ENCODE data around the gene ABI3BP.

Gene ABI3BP

DNA sequence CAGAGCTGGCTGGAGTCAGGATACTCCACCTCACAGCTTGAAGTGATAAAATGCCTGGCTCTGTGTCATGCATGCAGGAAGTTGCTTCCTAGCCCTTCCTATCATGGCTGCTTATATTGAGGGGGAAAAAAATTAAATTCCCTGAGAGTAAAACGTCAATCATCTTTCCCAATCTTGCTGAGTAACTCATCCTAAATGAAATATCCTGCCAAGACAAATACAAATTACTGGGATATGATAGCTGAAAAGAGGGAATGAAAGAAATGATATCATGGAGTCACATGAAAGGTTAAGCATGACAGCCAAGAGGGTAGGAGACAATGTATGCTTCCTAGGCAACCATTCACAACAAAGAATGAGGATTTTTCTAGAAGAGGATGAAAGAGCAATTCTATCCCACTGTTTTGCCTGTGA is 110.6 kb downstream of the ABI3BP start:
- DNase-seq: no peak

GRCh38 chr3:100880845-100881244 is 112.4 kb downstream of the ABI3BP start:
- DNase-seq: no peak

DNA sequence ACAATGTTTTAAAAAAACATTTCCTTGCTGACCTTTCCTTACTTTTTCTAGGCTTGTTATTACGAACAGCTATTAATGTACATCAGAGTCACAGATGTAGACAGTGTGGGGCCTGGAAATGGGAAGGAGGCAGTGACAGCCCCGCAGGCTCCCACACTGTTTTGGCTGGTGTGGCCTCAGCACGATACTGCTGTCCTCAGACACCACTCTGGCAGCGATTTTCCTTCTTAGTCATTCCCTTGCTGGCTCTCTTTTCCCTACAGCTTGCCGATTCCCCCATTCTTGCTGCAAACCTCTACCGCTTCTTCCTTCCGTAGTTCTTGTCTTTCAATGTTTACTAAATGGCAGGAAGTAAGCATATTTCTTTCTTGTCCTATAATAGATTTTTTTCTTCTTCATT is 113.1 kb downstream of the ABI3BP start:
- no peak for DNase-seq

DNA sequence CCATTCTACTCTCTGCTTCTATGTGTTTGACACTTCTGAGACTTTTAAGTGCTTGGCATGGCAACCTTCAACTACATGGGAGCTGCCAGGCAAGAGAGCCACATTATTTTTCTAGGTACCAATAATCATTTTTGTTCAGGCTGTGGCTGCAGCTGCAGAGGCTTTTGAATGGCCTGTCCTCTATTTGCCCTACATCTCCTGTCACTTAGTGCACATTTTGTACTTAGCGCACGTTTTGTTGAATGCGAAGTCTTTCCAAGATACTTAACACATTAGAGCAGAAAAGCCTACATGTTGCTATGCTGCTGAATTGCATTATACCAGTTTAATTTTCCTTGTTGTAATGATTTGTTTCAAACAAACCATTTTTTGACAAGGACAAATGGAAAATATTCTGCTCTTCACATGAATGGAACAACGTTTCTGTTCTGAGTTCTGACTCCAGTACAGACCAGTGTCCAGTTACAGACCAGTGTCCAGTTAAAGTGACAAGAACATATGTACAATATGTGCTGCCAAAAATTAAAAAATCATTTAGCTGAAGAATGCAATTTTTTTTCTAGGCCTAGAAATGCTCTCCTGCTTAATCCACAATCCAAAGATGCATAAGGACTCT is 113.9 kb downstream of the ABI3BP start:
- no peak for DNase-seq

GRCh38 chr3:100877286-100877685 is 115.9 kb downstream of the ABI3BP start:
- DNase-seq: no peak

GRCh38 chr3:100875239-100875638 is 118.0 kb downstream of the ABI3BP start:
- no peak for DNase-seq

DNA sequence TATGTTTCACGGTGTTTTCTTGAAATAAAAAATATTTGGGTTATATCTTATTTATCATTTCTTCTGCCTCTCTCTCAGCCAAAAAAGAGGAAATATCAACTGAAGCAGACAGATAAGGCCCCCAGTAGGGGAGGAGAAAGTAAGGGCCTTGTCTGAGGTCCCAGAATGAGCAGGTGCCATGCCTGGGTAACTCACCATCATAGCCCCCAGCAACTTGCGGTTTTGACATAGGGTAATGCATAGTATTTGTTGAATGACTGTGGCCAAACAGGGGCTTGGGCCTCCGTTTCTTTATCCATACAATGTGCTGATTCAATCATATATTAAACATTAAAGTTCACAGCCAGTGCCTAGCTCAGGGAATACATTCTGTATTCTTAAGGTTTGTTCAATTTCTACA is 119.6 kb downstream of the ABI3BP start:
- DNase-seq: no peak

GRCh38 chr3:100871306-100871705 is 121.9 kb downstream of the ABI3BP start:
- DNase-seq: no peak

DNA sequence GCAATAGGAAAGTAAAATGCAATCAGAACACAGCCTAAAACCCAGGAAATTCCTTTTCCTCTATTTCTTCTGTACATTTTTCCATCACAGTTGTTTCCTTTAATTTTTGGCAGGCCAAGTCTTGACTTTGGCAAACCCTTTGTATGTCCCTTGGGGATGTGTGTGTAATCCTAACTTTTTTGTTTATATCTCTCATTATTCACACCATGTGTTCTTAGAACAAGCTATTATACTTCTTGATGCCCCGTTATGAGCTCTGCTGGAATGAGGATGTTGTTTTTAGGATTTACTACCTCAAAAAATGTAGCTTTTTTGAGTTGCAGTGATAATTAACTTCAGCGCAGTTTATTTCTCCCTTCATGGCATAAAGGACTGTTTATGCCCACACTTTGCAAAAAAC is 123.4 kb downstream of the ABI3BP start:
- no peak for DNase-seq

GRCh38 chr3:100868894-100869293 is 124.3 kb downstream of the ABI3BP start:
- no peak for DNase-seq

DNA sequence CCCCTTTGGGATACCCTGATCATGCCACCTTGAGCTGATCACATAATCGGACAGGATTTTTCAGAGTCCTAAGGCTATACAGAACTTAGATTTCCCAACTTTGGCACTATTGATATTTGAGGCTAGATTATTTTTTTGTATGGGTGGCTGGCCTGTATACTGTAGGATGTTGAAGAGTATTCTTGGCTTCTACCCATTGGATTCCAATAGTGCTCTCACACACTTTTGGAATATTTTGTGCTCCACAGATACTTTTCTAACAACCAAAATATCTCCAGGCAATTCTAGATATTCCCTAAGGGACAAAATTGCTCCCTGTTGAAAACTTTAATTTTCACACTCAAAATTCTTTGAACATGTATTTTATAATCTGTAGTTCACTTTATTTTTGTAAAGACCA is 125.1 kb downstream of the ABI3BP start:
- no peak for DNase-seq

- no peak for DNase-seq
Measured at GRCh38 chr3:100865442-100865841, 127.8 kb downstream of the ABI3BP start.

- no peak for DNase-seq
Measured at GRCh38 chr3:100864471-100865250, 128.6 kb downstream of the ABI3BP start.

- DNase-seq: no peak
Measured at GRCh38 chr3:100857863-100858262, 135.4 kb downstream of the ABI3BP start.

DNA sequence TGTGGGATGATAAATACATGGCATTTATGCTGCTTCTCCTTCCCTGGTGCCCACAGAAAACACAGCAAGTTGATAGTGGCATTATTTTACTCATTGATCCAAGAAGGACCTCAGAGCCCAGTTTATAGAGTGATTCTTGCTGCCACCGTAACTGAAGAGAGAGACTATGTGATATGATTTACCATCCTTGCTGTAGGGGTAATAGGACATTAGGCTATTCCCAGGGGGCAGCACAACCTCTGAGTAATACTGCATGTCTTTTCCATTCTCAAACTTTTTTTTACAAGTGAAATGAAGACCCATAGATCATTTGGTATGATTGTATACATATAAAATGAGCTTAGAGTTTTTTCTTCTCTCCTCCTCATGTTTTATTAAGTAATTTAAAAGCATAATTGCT is 136.4 kb downstream of the ABI3BP start:
- no peak for DNase-seq

GRCh38 chr3:100852840-100853239 is 140.4 kb downstream of the ABI3BP start:
- no peak for DNase-seq

- no peak for DNase-seq
Measured at GRCh38 chr3:100850701-100851100, 142.5 kb downstream of the ABI3BP start.

GRCh38 chr3:100850156-100850555 is 143.1 kb downstream of the ABI3BP start:
- no peak for DNase-seq

GRCh38 chr3:100844063-100844936 is 148.9 kb downstream of the ABI3BP start:
- DNase-seq: no peak

DNA sequence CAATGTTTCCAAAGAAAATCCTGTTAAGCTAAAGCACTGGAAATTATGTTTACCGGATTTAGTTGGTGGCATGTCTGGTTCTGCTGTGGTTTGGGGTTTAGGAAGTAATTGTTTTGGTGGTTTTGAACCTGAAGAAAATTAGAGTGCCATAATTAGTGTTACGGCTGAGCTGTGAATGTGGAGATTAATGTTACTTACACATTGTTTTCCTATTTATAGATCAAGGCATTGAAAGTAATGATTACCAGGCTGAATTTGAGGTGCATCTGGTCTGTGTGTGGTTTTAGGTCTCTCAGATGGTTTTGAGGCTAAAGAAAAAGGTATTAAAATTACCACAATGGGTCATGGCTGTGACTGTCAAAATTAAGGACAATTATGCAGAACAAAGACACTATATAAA is 155.1 kb downstream of the ABI3BP start:
- DNase-seq: no peak

- no peak for DNase-seq
Measured at GRCh38 chr3:100836661-100837060, 156.6 kb downstream of the ABI3BP start.

DNA sequence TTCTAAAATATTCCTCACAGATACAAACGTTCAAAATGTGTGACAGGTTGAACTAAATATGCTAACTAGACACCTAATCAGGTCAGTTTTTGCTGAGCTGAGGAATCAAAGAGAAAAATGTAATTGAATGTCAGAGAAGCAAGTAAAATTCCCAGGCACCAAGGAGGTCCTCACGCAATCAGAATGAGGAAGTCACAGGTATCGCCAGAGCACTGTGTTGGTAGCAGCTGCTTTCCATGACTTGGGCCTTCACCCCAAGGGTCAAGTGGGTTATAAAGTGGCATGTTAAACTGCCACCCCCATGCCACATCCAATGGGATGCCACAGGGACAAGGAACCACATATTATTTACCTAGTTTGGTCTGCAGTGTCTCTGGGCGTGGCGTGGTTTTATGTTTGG is 158.9 kb downstream of the ABI3BP start:
- DNase-seq: no peak

DNA sequence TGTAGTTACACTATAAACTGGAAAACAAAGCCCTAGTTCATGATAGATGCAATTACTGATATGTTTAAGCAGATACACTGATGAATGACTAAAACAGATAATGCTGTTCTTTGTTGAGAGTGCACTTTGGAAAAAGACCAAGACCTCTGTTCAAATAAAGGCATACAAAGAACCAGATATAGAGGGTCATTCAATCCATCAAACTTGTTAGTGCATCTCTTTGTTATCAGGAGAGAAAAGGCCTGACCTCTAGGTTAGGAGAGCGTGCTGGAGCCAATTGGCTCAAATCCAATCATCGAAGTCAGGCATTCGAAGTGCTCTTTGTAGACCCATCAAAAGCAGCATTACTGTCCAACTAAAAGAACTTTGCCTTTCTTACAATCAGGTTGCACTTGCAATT is 159.7 kb downstream of the ABI3BP start:
- DNase-seq: no peak

DNA sequence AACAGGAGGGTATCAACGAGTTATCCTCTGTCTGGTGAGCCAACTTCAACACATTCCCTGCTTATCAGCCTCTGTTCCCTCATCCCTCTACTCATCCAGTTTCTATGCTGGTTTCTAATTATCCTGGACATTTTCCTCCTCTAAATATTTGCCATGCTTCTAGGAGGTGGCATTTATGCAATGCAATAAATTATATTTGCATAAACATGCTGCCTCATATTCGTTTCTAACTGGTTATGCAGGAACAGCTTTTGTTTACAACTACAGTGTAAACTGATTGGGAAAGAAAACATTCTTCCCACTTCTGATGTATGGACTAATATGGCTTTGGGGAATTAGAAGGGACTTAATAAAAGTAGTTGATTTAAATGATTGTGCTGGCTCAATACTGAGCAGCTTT is 161.6 kb downstream of the ABI3BP start:
- no peak for DNase-seq

Measured in retina (tissue), 1 donor.